Astrocyte (in vitro differentiated cells and primary cell): Measurements from ENCODE around the gene FMO5.

Experiments used
- EZH2 ChIP-seq: IDR thresholded peaks from 2 replicates; pipeline ENCODE4 v1.6.1; 2012; ENCODE audit warnings: mild to moderate bottlenecking, low read length, inconsistent platforms; ENCODE audit not compliant: insufficient read depth
- TF ChIP-seq, protein P1 (sequence below): IDR thresholded peaks from 2 replicates; pipeline ENCODE4 v1.5.1; 2011; ENCODE audit warnings: low read depth, mild to moderate bottlenecking, inconsistent platforms, low read length, moderate library complexity; ENCODE audit not compliant: insufficient read depth

DNA sequence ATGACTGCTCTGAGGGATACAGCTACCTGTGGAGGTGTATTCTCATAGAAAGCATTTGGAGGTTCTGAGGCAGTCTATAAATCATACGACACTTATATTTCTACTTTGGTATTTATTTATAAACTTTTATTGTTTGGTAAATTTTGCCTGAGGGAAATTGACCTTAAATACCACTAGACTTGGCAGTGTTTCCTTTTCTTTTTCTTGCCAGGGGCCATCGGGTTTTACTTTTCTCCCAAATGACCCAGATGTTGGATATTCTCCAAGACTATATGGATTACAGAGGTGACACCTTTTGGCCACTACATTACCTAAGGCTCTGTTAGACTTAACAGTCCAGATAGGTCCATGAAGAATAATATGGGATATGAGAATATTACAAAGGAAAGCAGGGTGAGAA is 45.6 kb upstream of the FMO5 start:
- TF ChIP-seq, protein P1, sequence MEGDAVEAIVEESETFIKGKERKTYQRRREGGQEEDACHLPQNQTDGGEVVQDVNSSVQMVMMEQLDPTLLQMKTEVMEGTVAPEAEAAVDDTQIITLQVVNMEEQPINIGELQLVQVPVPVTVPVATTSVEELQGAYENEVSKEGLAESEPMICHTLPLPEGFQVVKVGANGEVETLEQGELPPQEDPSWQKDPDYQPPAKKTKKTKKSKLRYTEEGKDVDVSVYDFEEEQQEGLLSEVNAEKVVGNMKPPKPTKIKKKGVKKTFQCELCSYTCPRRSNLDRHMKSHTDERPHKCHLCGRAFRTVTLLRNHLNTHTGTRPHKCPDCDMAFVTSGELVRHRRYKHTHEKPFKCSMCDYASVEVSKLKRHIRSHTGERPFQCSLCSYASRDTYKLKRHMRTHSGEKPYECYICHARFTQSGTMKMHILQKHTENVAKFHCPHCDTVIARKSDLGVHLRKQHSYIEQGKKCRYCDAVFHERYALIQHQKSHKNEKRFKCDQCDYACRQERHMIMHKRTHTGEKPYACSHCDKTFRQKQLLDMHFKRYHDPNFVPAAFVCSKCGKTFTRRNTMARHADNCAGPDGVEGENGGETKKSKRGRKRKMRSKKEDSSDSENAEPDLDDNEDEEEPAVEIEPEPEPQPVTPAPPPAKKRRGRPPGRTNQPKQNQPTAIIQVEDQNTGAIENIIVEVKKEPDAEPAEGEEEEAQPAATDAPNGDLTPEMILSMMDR, result no peak
- no peak for TF ChIP-seq EZH2
